NCI-H226 (cell line): ENCODE results near the gene C1orf198.

ENCODE experiments used
- DNase-seq: peaks from one replicate; pipeline ENCODE4 v3.0.0-alpha.2; 2015

C1orf198 gene

DNA sequence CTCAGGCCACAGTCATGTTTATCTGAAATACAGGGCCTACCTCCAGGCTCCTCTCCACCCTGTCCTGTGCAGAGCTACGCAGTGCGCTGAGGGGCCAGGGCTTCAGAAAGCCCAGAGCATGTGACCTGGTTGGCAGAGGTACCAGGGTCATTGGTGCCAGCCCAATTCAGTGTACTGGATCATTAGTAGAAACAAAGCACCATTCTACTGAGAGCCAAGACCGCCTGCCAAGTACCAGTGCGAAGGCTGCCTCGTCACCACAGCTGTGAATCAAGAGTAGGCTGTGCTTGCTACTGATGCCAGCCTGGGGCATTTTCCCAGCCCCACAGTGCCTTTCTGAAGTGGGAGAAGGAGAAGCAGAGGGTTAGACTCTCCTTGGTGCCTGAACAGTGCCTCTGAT, 61.3 kb downstream of the C1orf198 start:
- DNase-seq = no peak

DNA sequence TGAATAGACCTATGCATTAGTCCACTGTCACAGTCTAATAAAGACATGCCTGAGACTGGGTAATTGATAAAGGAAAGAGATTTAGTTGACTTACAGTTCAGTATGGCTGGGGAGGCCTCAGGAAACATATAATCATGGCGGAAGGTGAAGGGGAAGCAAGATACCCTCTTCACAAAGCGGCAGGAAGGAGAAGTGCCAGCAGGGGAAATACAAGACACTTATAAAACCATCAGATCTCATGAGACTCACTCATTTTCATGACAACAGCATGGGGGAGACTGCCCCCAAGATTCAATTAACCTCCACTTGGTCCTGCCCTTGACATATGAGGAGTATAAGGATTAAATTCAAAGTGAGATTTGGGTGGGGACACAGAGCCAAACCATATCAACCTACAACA, 61.8 kb downstream of the C1orf198 start:
- no peak for DNase-seq

DNA sequence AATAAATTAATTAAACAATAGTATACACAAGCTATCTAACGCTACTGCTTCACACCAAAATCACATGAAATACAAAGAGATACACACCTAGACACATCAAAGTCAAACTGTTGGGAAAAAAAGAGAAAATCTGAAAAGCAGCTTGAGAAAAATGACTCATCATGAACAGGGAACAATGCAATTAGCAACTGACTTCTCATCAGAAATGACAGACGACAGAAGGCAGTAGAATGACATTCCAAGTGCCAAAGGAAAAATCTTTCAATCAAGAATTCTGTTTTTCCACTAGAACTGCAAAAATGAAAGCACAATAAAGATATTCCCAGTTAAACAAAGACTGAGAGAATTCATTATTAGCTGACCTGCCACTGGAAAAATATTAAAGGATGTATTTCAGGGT, 63.9 kb downstream of the C1orf198 start:
- DNase-seq = no peak

DNA sequence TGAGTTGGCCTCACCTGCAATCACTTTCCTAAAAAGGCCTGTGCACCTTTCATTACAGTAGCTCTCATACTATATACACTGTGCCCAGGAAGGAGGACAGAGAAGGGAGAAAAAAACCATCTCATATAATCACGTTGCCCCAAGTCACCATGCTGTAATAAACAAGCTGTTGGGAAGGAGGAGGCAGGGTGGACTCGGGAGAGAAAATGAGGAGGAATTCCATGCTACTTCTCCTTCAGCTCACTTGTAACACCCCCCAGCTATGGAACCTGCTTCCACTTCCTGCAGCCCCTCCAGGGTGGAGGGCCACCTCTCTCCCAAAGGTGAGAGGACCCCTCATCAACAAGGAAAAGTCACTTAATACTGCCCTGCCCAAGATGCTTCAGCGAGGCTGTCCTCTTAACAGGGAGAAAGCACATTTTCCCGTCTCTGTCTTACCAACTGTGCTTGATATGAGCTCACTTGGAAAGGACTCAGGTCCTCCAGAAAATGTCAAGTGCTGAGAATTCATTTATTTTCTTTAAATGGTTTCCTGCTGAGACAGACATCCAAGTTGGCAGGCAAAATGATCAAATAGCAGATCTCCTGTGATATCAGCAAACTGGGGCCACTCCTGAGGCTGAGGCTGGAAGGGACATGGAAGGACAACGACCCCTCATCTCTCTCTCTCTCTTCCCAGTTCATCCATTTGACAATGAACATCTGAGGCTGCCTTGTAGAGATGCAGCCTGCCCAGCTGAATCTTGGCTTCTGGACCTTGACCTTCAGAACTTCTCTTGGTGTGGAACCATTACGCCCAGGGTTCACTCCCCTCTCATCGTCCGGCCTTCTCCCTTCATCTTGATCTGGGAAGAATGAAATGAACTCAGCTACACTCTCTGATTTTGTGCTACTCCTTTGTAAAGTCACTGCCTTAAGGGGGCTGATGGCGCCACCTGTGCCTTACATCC, 67.2 kb downstream of the C1orf198 start:
- DNase-seq = no peak

DNA sequence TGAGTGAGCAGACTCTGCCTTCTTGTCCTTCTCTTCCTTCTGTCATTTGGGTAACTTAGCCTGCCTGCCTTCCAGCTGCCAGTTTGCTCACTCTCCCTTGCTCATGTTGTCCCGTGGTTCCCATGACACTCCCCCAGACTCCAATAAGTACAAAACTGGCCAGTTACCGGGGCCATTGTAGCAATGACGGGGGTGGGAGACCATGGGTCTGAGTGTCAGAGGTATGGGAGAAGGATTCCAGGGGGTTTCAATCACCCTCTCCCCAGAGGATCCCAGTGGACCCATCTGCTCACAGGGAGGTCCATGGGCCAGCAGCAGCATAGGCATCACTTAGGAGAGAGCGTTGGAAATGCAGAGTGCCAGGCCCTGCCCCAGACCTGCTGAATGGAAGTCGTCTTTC, 69.8 kb downstream of the C1orf198 start:
- no peak for DNase-seq

DNA sequence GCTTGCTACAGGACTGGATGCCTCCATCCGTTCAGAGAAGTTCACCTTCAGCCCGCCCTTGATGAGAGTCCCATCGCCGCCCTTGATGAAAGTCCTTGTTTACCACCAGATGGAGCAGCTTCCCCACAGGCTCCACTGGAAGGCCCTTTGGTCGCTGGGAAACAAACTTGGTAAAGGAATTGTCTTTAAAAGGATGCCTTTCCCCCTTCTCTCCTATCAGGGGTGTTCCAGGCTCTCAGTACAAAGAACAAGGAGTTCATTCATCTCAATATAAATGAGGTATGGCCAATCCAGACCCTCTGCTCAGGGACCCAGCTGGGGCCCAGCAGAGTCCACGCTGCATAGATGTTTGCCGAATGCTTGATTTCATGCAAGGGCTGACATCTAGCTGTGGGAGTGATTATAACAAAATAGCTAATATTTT, 70.4 kb downstream of the C1orf198 start:
- DNase-seq = no peak

DNA sequence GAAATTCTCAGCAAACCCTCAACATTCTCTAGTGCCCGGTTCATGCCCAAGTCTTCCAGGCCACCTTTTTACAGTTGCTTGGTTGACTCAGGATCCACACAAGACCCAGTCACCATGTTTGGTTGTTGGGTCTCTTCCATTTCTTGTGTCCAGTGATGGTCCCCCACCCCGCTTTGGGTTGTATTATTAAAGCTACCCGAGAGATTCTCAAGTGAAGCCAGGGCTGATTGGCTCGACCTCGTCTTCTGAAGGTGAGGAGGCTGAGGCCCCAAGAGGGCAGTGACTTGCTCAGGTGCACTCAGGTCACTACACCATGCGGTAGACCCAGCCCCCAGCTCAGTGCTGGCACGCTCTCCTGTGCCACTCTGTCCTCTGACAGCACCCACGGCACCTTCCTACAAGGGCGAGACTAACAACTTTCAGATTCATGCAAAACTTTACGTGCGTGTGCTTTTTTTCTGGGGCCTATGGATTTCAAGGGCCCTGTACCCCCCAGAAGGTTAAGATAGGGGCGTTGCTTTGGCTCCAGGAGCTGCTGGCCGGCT, 70.9 kb downstream of the C1orf198 start:
- DNase-seq = no peak

DNA sequence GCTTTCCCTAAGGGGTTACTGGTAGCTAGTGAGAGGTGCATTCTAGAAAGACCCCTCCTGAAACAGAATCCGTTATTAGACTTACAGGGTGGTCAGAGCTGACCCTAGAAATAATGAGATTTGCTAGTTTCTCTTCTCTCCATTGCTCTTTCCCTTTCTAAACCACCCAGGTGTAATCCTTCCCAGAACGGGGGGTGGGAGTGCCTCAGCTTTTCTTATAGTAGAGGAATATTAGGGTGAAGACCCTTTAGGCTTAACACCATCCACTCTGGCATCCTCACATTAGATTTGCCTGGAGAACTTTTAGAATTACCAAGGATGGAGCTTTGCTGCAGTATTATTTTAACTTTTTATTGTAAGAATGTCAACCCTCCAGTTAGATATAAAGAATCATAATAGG, 71.7 kb downstream of the C1orf198 start:
- no peak for DNase-seq

DNA sequence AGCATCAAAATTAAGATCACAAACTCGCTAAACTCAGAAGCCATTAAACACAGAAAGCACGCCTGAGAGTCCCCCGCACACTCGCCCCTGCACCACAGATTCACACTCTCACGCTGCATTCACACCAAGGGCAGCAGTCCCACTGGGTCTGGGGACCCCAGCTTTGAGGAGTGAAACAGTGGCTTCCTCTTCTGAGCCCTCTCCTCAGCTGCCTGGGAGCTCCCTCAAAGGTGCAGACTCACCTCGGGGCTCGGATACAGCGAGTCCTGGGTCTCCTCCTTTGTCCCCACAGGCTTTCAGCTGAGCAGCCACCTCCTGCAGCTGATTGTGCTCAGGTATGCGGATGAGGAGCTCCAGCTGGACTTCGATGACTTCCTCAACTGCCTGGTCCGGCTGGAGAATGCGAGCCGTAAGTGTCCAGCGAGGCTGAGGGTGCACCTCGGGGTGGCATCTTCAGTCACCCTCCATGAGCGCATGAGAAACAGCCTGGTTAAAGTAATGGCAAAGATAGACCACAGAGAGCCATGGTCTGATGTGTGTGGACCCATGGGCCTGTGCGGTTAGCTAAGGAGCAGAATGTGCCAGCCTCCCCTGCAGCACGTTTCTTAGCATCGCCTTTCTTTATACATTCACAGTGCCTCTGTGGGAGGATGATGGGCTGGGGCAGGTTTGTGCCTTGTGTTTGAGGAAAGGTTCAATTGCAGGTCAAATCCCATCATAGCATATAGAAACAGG, 73.3 kb downstream of the C1orf198 start:
- no peak for DNase-seq

DNA sequence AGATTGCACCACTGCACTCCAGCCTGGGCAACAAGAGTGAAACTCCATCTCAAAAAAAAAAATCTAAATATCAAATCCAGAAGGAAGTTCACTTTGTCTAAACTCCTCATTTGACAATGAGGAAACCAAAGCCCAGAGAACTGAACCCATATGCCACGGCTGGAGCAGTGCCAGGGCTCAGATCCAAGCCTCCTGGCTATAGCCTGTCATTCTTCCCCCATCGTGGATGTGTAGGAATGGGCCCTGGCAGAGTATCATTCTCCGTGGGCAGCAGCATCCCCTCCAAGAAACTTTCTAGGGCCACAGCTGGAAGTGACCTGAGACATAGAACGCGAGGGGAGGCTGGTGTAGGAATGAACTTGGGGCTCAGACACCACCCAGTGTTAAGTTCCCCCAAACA, 73.9 kb downstream of the C1orf198 start:
- DNase-seq = no peak

DNA sequence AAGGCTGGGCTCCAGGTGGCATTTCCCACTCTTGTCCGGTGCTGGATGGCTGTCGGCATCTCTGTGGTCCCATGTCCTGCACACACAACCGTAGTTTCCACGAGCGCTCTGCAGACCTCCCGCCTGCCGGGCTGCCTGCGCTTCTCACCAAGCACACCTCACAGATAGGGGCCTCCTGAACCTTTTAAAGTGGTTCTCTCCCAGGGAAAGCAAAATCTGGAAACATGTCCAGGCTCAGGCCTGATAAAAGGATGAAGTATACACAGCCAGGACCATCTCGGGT, 74.9 kb downstream of the C1orf198 start:
- no peak for DNase-seq

DNA sequence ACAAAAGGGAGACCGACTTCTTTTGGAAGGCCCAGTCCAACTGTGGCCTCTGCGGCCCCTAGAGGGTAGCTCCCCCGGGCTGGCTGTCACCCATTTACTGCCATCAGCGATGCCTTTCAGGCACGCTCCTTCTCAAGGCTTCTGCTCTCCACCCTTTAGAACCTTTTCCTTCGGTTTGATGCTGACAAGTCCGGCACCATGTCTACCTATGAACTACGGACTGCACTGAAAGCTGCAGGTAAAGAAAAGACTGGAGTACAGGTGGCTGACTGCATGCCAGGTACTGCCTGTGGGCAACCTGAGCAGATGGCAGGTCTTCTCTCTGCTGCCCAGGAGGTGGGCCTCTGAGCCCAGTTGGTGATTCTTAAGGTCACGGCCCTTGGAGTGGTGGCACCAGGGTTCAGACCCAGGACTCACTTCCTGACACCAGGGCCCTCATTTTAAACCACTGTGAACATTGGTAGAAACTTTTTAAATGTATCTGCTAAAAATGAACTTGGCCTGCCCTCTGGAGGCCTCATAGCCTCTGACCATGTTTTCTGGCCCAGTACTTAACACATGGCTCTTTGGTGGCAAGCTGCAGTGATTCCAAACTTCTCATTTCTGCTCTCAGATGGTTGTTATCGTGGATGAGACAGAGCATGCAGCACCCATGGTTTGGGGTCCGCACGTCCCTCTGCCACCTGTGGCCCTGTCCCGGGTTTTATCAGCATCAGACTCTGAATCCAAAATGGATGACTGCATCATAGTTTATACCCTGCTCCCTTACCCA, 75.4 kb downstream of the C1orf198 start:
- DNase-seq = no peak

DNA sequence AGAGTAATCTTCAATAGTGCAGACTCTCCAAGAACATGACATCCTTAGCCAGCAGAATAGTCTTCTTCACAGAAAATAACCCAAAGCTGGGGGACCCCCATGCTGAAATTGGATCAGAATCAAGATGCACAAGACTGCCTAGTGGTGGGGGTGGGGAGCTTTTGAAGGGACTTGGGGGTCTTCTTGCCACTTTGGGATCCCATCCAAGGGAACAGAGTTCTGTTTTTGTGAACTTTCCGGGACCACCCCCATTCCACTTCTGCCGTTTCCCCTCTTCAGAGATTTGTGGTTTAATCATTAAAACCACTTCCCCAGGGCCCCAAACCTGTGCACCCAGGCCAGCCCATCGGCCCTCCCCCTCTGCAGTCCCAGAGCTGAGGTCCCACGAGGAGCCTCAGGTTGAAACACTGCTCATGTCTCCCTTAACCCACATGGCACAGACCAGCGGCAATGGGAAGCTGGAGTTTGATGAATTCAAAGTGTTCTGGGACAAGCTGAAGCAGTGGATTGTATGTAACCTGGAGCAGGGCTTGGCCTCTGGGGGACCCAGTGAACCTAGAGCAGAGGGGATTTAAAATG, 76.2 kb downstream of the C1orf198 start:
- no peak for DNase-seq

DNA sequence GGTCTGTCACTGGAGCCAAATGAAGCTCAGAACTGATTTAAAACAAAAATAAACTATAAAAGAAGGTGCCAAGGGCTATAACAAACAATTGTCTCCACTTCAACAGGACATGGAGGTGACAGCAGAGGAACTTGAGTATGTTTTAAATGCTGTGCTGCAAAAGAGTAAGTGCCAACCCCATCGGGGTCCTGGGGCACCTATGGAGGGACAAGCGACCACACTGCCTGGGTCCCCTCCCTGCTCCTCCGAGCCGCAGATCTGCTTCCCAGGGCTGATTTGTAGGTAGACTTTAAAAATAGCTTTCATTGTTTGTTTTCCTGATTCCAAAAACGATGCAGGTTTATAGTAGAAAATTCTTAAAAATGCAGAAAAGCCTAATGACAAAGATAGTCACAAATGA, 78.3 kb downstream of the C1orf198 start:
- DNase-seq = no peak

DNA sequence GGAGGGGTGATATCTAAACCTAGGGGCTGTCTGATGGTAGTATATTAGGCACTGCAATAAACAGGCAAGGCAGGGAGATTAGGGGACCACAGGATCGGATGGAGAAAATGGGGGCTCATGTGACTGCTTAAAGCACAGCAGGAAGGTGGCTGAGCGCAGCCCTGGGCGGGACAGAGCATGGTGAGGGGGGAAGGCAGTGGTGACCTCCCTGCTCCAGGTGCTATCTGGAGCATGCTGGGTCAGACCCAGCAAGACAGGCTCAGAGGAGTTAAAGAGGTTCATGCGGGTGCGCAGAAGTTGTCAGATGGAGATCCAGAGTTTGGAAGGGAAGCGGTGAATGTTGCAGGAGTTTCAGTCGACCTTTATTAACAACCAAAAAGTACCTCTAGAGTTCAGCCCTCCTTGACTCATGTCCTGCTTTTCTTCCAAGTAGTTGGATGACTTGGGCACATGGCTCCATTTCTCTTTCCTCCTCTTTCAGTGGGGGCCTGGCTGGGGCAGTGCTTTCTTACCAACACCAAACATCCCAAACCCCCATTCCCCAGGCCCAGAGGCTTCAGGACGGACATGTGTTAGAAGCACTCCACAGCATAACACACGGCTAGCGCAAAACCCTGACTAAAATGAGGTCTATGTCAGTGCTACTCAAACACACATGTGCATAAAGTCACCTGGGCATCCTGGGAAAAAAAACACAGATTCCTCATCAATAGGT, 79.6 kb downstream of the C1orf198 start:
- no peak for DNase-seq

DNA sequence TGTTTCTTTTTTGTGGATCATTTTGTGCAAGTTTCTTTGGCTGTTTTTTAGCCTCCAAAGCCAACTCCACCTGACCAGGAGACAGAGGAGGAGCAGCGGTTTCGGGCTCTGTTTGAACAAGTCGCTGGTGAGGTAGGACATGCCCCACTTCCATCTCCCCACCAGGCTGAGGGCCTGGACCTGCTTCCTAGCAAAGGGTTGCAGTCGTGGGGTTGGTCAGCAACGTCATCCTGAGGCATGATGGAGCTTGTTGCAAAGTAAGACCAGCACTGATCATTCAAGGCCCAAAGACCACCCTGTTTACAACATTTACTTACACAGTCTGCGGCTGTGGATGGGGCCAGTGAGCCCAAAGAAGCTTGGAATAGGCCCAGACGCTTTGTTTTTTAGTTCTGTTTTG, 80.8 kb downstream of the C1orf198 start:
- no peak for DNase-seq
